GM18505 (cell line): ENCODE data around the gene FGD4.
"Not testable (repeated sequence)": the region's sequence is repeated elsewhere in the genome, so short reads cannot be mapped to it uniquely, and the experiment has no call there.

Experiments
- ATAC-seq: cut with Tn5 transposase; IDR thresholded peaks from one replicate; pipeline ENCODE4 v1.9.1; 2021; ENCODE audit not compliant: unreplicated experiment
- POLR2A ChIP-seq: IDR thresholded peaks from 4 replicates; pipeline ENCODE4 v1.6.1; 2011; ENCODE audit warnings: borderline replicate concordance; ENCODE audit not compliant: insufficient read depth, insufficient read length; ENCODE audit errors: extremely low read depth

The FGD4 gene

DNA sequence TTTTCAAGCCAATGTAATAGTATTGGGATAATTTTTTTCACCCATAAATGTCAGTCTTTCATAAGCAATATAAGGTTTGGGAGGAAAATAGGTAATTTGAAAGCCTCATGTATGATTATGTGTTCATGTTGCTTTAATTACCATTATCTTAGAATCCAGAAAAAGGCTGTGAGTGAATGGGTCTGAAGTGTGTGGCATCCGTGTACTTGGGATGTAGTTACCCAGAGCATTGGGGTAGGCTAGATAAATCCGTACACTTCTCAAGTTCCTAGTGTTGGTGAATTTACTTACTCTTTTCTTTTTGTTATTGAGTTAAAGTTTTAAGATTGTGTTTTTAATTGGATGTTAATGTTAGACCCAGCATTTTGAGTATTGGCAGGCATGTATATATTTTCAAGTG is 104.4 kb downstream of the FGD4 start:
- no peak for TF ChIP-seq POLR2A
- ATAC-seq, result no peak

DNA sequence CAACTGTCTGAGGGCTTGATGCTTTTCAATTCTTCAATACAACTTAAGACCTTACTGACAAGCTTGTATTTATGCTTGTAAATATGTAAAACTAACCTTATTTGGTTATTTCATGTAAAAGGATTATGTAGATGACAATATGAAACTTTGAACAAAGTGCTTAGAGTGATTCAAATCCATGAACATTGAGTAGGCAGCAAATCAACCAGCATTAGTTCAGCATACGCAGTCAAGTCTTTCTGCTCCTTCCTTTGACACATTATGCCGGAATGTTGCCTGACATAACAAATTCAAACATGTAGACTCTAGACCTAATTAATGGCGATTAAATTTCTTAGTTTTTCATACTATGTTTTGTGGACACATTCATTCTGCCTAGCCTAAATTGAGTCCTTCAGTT is 105.2 kb downstream of the FGD4 start:
- TF ChIP-seq POLR2A, result no peak

DNA sequence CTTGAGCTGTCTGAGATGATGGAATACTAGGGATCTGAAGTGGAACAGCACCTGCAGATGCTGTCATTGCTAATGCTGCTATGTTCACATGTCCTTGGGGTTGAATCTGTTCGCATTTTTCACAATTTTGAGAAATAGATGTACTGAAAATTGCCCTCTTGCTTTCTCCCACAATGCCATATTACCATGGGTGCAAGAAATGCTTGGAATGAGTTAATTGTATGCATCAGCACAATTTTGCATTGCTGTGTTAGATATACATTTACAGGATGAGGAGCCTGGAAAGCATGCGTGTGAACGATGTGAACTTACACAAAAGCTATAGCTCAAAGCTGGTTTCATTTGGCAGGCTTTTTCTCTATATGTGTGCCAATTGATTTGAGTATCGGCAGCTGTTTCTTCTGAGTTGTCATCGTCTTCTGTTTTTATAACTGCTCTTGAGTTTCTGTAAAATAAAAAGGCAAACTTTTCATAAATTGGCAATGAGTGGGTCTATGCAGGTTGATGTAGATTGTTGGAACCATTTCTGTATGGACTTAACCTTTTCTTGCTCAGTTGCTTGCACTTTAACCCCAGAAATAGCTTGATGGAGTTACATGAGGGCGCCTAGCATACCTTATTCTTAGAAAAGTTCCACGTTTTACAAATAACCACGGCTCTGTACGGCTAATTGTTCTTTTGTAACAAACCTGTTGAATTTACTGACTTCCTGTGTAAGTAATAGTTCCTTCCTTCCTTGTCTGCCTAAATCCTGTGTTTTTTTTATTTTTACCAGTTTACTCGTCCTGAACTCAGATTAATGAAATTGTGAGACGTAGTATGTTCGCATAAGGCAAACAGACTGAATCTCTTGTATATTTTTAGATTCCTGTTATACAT is 105.9 kb downstream of the FGD4 start:
- no peak for ATAC-seq
- TF ChIP-seq POLR2A, result no peak

More for the DNA sequence above, 105.2 kb downstream of the FGD4 start:
- ATAC-seq, result no peak

DNA sequence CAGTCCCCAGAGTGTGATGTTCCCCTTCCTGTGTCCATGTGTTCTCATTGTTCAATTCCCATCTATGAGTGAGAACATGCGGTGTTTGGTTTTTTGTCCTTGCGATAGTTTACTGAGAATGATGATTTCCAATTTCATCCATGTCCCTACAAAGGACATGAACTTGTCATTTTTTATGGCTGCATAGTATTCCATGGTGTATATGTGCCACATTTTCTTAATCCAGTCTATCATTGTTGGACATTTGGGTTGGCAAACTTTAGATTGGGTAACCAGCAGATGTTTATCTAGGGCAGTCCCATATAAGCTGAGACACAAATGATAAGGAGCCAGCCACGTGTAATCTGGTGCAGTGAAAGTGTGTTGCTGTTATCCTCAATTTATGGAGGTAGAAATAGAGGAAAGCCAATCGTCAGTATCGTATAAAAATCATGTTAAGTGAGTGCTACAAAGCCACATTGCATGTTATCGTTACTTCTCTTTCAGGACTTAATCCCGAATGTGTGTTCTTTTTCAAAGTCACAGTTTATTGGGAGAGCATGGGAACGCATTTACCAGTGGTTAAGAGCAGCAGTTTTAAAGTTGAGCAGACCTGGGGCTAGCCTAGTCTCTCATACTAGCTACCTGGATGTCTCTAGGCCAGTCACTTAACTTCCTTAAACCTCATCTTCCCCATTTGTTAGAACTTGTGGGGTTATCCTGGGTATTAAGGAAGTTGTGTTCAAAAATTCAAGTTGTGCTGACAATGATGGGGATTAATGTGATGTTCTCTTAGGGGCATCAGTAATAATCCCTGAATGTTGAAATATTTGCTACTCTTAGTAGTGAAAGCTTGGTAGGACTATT is 108.0 kb downstream of the FGD4 start:
- ATAC-seq, result not testable (repeated sequence)

DNA sequence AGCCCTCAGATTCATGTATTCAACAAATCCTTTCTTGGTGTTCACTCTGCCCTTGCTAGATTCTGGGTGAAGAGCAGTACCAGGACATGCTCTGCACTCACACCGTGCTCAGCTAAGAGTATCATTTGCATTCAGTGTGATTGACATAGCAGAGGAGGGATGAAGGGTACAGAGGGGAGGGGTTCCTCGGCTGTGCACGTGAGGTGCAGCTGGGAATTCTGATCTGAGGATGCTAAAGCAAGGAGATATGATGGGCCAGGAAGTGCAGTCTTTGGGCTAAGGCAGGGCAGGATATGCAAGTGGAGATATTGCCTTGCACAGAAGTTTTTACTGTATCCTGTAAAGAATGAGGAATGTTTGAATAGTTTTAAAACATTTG is 108.6 kb downstream of the FGD4 start:
- ATAC-seq, result no peak

DNA sequence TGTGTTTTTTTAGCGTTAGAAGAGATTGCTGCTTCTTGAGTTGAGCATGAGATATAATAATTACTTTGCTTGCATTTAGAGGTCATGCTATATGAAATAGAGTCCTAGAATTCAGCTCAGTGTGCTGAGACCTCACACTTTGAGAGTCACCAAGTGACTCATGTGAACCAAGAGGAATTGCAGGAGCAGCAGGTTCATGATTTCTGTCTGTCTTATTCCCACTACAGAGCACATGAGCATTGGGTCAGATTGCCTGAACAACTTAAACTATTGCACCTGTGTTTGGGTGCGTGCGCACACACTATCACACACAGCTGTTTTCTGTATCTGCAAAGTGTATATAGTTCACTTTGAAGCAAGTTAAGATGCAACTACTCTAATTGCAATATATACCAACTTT is 109.3 kb downstream of the FGD4 start:
- no peak for TF ChIP-seq POLR2A
- ATAC-seq, result no peak

More for the DNA sequence above, 108.6 kb downstream of the FGD4 start:
- TF ChIP-seq POLR2A, result no peak

DNA sequence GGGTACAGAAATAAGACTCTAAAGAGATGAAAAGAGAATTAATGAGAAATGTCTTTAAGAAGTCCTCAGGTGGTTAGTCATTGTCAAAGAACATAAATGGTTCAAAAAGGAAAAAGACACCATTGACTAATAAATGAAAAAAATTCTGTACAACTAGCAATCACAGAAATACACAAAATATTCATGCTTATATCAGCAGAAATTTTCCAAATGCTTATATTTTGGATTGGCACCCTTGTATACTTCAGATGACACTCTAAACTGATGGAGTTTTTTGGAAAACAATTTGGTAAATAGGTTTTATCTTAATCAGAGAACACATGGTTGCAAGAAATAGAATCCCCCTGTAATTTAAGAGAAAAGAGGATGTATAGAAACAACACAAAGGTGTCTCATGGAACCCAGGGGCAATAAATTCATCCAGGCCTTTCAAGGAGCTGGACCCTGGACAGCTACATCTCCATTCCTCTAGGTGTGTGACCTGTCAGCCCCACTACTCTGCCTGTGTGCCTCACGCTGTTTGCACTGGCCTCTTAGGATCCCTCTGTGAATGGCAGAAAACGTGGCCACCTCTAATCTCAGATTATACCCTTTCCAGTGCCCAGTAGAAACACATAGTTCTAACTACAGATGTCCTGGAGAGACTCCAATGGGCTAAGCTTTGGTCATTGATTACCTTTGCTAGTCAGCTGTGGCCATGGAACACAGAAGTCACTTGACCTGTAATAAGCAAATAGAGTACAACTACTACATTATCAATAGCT is 110.2 kb downstream of the FGD4 start:
- no peak for TF ChIP-seq POLR2A
- no peak for ATAC-seq

DNA sequence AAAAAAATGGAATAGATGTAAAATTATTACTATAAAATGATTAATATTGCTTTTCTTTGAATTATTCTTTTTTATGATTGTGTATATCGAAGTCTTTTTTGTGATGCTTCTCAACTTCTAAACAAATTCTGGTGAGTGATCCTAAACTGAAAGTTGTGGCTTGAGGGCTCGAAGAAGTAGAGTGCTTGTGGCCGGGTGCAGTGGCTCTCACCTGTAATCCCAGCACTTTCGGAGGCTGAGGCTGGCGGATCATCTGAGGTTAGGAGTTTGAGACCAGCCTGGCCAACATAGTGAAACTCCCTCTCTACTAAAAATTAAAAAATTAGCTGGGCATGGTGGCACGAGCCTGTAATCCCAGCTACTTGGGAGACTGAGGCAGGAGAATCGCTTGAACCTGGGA is 112.6 kb downstream of the FGD4 start:
- not testable (repeated sequence) for ATAC-seq

DNA sequence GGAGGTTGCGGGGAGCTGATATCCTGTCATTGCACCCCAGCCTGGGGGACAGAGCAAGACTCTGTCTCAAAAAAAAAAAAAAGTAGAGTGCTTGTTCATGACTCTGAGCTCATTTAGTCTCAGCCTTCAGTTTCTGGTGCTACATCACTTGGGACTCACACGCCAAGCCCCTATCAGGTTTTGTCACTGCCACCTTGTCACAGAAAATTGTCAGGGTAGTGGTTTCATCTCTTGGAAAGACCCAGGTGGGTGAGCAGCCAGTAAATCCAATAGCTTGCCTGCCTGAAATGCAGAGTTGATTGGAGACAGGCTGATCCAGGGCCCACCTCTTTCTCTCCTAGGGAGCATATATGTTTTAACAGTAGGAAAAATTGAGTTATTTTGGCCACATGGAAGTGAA is 113.0 kb downstream of the FGD4 start:
- TF ChIP-seq POLR2A, result no peak
- ATAC-seq, result no peak

DNA sequence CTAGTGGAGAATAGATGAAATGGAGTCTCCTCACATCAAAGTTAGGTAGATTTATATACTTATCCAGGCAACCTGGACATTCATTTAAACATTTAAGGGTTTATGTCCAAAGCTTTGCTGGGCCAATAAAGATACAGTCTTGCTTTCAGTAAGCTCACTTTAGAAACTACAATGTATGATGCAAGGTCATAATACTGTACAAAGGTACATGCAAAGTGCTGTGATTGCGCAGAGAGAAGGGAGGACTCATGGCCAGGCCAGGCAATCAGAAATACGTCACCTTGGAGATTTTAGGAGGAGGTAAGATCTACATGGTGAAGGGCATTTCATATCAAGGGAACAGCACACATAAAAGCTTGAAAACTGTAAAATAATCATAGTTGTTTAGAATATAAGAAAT is 113.6 kb downstream of the FGD4 start:
- no peak for ATAC-seq

DNA sequence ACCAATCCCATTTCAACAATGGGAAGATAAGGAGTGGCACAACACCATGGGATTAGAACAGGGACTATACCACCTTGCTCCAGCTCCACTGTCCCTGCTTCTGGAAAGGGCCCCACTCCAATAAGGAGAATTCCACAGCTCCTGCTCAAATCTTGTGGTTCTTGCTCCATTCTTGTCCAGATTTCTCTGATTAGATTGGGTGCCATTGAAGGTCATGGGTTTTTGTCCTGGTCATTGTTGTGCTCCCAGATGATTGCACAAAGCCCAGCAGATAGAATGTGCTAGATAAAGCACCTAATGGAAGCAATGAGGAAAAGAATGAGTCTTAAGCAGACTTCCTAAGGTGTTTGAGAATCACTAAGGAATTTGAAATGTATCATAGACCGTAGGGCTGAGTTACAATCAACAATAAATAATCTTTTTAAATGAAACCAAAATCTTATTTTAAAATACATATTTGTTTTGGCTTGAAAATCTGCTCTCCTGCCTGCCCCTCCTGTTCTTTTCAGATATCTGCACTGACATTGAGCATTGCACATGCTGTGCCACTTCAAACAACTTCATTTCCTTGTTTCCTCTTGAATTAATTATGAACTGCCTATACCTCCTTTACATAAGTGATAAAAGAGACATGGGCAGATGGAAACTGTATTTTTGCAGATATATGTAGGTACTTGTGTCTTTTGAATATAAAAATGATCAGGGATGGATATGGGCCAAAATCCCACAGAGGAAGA is 115.9 kb downstream of the FGD4 start:
- ATAC-seq, result no peak
- no peak for TF ChIP-seq POLR2A

More for the DNA sequence above, 113.6 kb downstream of the FGD4 start:
- no peak for TF ChIP-seq POLR2A

DNA sequence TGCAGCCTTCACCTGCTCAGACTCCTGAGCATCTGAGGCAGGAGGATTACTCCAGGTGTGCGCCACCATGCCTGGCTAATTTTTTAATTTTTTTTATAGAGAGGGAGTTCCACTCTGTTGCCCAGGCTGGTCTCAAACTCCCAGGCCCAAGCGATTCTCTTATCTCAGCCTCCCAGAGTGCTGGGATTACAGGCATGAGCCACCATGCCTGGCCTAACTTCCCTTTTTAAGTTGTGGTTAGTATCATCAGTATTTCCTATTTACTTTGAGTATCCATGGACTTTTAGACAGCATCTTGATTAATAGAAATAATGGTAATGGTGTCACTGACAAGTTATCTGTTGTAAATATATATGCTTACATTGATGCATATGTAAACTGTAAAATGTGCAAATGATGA is 116.9 kb downstream of the FGD4 start:
- ATAC-seq, result no peak
- TF ChIP-seq POLR2A, result no peak

DNA sequence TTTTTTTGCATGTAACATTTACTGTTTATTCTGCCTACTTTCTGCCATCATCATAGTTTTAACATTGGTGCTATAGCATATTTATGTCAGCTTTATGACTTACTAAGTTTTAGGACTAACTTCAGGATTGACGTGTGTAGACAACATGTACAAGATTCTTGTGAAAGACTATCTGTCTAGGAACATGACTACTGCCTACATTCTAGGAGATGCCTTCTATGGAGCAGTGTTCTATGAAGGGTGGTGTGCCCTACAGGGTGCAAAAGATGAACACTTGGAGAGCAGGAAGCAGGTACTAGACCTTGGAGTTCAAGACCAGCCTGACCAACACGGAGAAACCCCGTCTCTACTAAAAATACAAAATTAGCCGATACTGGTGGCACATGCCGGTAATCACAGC is 118.6 kb downstream of the FGD4 start:
- ATAC-seq, result no peak
- no peak for TF ChIP-seq POLR2A
